Measurements from ENCODE around the gene GRK3.

Gene GRK3

DNA sequence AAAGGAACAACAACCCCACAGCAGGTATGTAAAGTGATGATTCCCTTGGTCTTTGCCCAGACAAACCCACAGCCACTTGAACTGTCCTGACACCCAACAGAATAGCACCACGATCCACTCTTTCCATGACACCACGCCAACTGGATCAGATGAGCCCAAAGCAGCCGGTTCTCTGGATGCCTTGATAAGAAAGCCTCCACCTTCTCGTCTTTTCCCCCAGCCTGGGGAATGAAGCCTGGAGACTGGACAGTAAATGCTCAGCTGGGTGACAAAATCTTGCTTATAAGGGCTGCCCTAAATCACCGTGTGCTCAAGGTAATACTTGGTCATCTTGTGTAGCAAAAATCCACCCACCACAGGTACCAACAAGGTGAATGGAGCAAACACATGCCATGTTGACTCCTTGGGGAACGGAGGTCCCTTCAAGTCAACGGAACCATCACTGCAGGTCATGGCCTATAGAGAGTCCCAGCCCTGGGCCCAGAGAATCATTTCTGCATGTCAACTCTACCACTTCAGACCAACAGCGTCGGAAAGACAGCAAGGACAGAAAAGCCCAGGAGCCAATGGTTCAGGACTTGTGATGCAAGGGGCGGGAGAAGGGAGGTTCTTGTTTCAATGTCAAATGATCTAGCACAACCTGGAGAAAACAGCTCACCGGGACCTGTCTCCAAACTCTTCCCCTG is 175.3 kb downstream of the GRK3 start:
- no peak for DNase-seq

- peak in 2 of 4 experiments; percentile 25 to 48 for DNase-seq
Observed at GRCh38 chr22:25741692-25742626, 177.5 kb downstream of the GRK3 start, which contains the start of gene MYO18B. TSS of gene MYO18B (plus strand) at chr22:25742188. CDS start at chr22:25761093, 18,905 bp downstream.

- no peak for DNase-seq
Observed at GRCh38 chr22:25742918-25743708, 178.6 kb downstream of the GRK3 start.

- no peak for DNase-seq
Observed at GRCh38 chr22:25744694-25745093, 180.2 kb downstream of the GRK3 start.

GRCh38 chr22:25745341-25746011 is 181.0 kb downstream of the GRK3 start:
- DNase-seq, result no peak

DNA sequence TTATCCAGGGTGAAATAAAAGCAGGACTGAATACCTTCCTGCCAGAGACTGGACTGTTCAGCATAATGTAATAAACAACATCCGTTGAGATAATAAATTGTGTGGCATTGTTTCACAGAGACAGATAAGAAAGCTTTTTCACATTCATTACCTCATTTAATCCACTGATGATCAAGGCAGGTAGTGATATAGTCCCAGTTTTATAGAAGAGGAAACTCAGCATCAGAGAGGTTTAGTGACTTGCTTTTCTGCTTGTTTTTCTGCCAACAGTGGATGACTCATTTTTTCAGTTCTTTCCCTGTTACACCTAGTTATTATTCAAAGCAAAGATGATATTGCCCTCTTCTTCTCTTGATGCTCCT is 181.5 kb downstream of the GRK3 start:
- no peak for DNase-seq

- peak in 3 of 4 experiments; percentile 15 to 52 (median 50) for DNase-seq
Observed at GRCh38 chr22:25747245-25747944, 182.9 kb downstream of the GRK3 start.

DNA sequence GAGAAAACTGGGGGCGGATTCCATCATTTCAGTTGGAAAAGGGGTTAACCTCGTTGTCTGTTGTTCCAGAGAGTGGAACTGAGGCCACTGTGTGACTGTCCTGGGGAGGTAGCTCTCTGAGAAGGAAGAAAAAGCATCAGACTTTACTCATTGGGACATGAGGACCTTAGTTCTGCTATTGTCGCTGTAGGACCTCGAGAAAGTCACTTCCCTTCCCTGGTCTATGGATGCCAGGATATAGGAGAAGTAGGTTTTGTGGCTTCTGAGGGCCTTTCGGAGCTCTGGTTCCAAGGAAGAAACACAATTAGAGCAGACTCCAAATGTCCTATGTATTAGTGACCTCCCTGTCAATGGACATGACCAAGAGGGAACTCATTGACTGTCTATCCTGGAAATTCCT is 183.7 kb downstream of the GRK3 start:
- peak; percentile 48 to 77 (median 71) for DNase-seq

DNA sequence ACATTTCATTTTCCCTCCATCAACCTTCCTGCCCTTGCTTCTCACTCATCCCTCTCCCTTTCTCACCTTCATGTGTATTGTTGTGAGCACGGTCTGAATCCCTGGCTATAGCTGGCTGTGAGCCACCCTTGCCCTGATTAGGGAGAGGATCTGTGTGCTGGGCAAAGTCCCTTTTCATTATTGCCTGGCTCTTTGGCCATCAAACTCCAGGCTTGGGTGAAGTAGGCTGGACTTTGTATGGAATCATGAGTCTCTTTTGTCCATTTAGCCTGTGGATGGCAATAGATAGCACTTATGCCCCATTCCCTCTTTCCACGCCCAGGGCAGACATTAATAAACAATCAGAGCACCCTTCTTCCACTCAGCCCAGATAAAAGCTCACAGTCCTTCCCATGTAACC is 184.2 kb downstream of the GRK3 start:
- DNase-seq, result no peak

- DNase-seq, result no peak
Observed at GRCh38 chr22:25749420-25750169, 185.1 kb downstream of the GRK3 start.

GRCh38 chr22:25750569-25751173 is 186.2 kb downstream of the GRK3 start:
- DNase-seq, result peak; percentile 27 to 52 (median 48)

DNA sequence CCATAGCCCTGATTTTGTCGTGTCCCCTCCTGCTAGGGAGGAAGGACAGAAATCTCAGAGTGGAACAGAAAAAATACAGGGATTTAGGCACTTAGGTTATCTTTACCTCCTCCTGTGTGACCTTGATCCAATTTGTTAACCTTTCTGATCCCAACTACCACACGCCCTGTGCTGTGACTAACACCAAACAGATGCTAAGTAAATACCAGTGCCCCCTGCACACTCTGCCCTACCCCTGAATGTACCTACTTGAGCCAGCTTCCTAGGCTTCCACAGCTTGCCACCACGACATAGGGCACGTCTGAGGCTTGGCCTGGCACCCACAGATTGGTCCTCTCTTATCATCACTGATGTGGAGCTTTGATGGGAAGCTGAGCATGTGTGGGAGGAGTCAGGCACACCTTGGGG is 186.7 kb downstream of the GRK3 start:
- DNase-seq, result no peak

DNA sequence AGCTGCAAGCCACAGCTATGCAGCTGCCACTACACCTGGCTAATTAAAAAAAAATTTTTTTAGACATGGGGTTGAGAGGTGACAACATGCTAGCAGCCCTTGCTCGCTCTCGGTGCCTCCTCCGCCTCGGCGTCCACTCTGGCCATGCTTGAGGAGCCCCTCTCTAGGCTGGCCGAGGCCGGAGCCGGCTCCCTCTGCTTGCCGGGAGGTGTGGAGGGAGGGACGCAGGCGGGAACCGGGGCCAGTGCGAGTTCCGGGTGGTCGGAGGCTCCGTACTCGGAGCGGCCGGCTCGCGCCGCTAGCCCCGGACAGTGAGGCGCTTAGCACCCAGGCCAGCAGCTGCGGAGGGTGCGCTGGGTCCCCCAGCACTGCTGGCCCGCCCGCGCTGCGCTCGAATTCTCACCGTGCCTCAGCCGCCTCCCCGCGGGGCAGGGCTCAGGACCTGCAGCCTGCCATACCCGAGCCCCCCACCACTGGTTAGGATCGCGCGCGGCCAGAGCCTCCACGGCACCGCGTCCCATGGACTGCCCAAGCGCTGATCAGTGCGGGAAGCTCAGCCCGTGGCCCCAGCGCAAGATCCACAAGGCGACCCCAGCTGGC is 188.2 kb downstream of the GRK3 start:
- DNase-seq, result no peak

DNA sequence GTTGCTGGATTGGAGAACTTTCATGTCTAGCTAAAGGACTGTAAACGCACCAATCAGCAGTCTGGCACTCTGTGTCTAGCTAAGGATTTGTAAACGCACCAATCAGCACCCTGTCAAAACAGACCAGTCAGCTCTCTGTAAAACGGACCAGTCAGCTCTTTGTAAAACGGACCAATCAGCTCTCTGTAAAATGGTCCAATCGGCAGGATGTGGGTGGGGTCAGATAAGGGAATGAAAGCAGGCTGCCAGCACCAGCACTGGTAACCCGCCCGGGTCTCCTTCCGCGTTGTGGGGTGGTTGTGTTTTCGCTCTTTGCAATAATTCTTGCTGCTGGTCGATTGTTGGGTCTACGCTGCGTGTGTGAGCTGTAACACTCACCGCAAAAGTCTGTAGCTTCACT is 188.8 kb downstream of the GRK3 start:
- DNase-seq, result no peak

GRCh38 chr22:25754527-25755202 is 190.2 kb downstream of the GRK3 start:
- DNase-seq, result no peak

DNA sequence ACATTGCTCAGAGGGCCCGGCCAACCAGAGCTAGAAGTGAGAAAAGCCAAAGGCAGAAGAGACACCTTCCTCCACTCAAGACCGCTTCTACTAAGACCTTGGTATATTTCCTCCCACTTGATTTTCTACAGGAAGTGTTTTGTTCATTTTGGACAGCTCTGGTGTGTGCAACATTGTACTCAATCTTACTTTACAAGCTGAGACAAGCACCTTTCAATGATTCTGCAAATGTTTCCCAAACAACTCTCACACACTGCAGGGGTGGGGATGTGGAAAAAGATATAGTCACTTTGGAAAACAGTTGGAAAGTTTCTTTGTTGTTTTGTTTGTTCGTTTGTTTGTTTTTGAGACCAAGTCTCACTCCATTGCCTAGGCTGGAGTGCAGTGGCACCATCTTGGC is 193.2 kb downstream of the GRK3 start:
- DNase-seq, result peak in 2 of 4 experiments; percentile 13 to 14

DNA sequence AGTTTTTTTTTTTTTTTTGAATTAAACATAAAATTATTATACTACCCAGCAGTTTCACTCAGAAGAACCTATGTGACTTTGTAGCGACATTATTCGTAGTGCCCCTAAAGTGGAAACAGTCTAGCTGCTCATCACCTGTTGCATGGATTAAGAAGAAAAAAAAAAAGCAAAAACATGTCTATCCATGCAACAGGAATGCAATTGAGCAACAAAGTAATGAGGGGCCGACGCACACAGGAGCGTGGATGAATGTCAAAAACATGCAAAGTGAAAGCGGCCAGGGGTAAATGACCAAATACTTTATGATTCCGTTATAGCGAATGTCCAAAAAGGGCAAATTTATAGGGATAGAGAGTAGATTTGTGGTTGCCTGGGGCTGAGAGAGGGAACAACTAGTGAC is 193.8 kb downstream of the GRK3 start:
- no peak for DNase-seq

DNA sequence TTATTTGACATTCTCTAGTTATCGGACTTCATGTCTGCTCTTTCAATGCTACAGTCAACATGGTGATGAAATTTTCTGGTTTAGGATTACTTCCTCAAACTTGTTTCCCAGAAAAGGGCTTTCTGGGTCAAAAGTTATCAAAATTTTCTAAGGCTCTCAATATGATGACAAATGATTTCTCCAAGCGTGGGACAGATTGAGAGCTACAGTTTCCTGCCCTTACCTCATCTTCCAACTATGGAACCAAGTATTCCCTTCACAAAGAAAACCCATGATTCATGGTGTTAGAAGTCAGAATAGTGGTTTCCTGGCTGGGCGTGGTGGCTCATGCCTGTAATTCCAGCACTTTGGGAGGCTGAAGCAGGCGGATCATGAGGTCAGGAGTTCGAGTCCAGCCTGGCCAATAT is 195.4 kb downstream of the GRK3 start:
- DNase-seq, result peak; percentile 68 to 95 (median 79)

- no peak for DNase-seq
Observed at GRCh38 chr22:25760294-25760693, 195.8 kb downstream of the GRK3 start.

All from suppressor macrophage (primary cell).